SK-N-SH (cell line): ENCODE measurements around the gene SOD3. TPM values are rescaled to one million over a fixed set of nuclear protein-coding genes. Genes with fewer than 3 reads are reported as not detected.

Experiments used
- CTCF ChIA-PET: fragments of 300-600, 350-600 bp; formaldehyde crosslinking; extraction: SDS; loops from one replicate; lab custom pipeline; 2021; lab: Yijun Ruan, JAX
- POLR2A ChIA-PET: fragments of 350-600 bp; sonication (Branson Sonifier 250); formaldehyde crosslinking; extraction: SDS; loops from one replicate; lab custom pipeline; 2020; ENCODE audit warnings: antibody characterized with exemption, inconsistent platforms; lab: Yijun Ruan, JAX
- DNase-seq: peaks from one replicate; pipeline ENCODE4 v3.0.0; 2012
- H2AFZ ChIP-seq: fragments of 200-600 bp; sonication (generic); 2 replicates; pipeline ENCODE4 v1.8.1; 2016; ENCODE audit warnings: antibody characterized with exemption, mild to moderate bottlenecking, low read depth
- H3F3A ChIP-seq: fragments of 200-600 bp; sonication (generic); replicated peaks from 2 replicates; pipeline ENCODE3; 2016; ENCODE audit warnings: antibody characterized with exemption, mild to moderate bottlenecking; ENCODE audit not compliant: insufficient read depth
- H3K27ac ChIP-seq, 2 experiments: fragments of 200-500 bp in 1 of 2; fragments of 200-600 bp in 1 of 2; sonication (Bioruptor generic) in 1 of 2; sonication (generic), shearing (Covaris generic) in 1 of 2; 2 replicates each; pipeline versions ENCODE4 v1.5.1 to v1.6.1; 2014 to 2016; ENCODE audit warnings: low read depth in 2 of 2, inconsistent platforms in 1 of 2, low read length in 1 of 2, mild to moderate bottlenecking in 1 of 2, mixed read lengths in 1 of 2
- H3K27me3 ChIP-seq: fragments of 200-600 bp; sonication (generic), shearing (Covaris generic); 2 replicates; pipeline ENCODE4 v1.6.1; 2016; ENCODE audit warnings: mixed run types; ENCODE audit not compliant: insufficient read depth
- H3K36me3 ChIP-seq, 2 experiments: fragments of 200-500 bp in 1 of 2; fragments of 200-600 bp in 1 of 2; sonication (Bioruptor generic) in 1 of 2; sonication (generic) in 1 of 2; replicated peaks in 1 of 2; 2 replicates each; pipeline versions ENCODE3 to v1.5.1; 2014 to 2016; ENCODE audit warnings: low read length in 1 of 2, mild to moderate bottlenecking in 1 of 2; ENCODE audit not compliant: insufficient read depth in 2 of 2, control insufficient read depth in 1 of 2
- H3K4me1 ChIP-seq, 2 experiments: fragments of 200-500 bp in 1 of 2; fragments of 200-600 bp in 1 of 2; sonication (Bioruptor generic) in 1 of 2; sonication (generic), shearing (Covaris generic) in 1 of 2; 2 replicates each; pipeline versions ENCODE4 v1.5.1 to v1.6.1; 2014 to 2016; ENCODE audit warnings: low read depth in 1 of 2, low read length in 1 of 2, mixed run types in 1 of 2; ENCODE audit not compliant: insufficient read depth in 2 of 2, control insufficient read depth in 1 of 2
- H3K4me2 ChIP-seq: fragments of 200-600 bp; sonication (generic), shearing (Covaris generic); 2 replicates; pipeline ENCODE4 v1.6.1; 2017; ENCODE audit warnings: mixed run types
- H3K4me3 ChIP-seq, 2 experiments: fragments of 200-500 bp in 1 of 2; fragments of 200-600 bp in 1 of 2; sonication (Bioruptor generic) in 1 of 2; sonication (generic), shearing (Covaris generic) in 1 of 2; 2 replicates each; pipeline versions ENCODE4 v1.5.1 to v1.8.1; 2014 to 2016; ENCODE audit warnings: low read depth in 2 of 2, inconsistent platforms in 1 of 2, low read length in 1 of 2, mild to moderate bottlenecking in 1 of 2, mixed read lengths in 1 of 2, moderate library complexity in 1 of 2
- H3K79me2 ChIP-seq: fragments of 200-600 bp; sonication (generic); 2 replicates; pipeline ENCODE4 v1.8.1; 2017; ENCODE audit warnings: mild to moderate bottlenecking; ENCODE audit not compliant: insufficient read depth
- H3K9ac ChIP-seq: fragments of 200-600 bp; sonication (generic); 2 replicates; pipeline ENCODE4 v1.6.1; 2017; ENCODE audit warnings: mixed run types
- H3K9me2 ChIP-seq: fragments of 200-600 bp; sonication (generic); 2 replicates; pipeline ENCODE4 v1.6.1; 2017; ENCODE audit warnings: mixed run types
- H3K9me3 ChIP-seq: fragments of 200-600 bp; sonication (generic); 2 replicates; pipeline ENCODE4 v1.6.1; 2017; ENCODE audit warnings: mixed run types, mild to moderate bottlenecking, moderate library complexity
- H4K20me1 ChIP-seq: fragments of 200-600 bp; sonication (generic); 2 replicates; pipeline ENCODE4 v1.6.1; 2017; ENCODE audit warnings: mild to moderate bottlenecking, mixed run types; ENCODE audit not compliant: insufficient read depth
- ELF1 ChIP-seq: IDR thresholded peaks from 2 replicates; pipeline ENCODE4 v1.4.0; 2012
- EP300 ChIP-seq, 2 experiments: IDR thresholded peaks; 2 replicates each; pipeline versions ENCODE4 v1.4.0 to v1.6.1; 2012; ENCODE audit warnings: borderline replicate concordance in 1 of 2, low read depth in 1 of 2, low read length in 1 of 2
- GABPA ChIP-seq: IDR thresholded peaks from 2 replicates; pipeline ENCODE4 v1.4.0; 2012; ENCODE audit warnings: low read depth, mild to moderate bottlenecking
- MXI1 ChIP-seq: IDR thresholded peaks from 2 replicates; pipeline ENCODE4 v1.6.1; 2012; ENCODE audit warnings: mild to moderate bottlenecking, low read depth, low read length, improper control_type of control experiment
- NRF1 ChIP-seq: IDR thresholded peaks from 2 replicates; pipeline ENCODE4 v1.6.1; 2012; ENCODE audit warnings: low read depth, mild to moderate bottlenecking, low read length
- RAD21 ChIP-seq: IDR thresholded peaks from 2 replicates; pipeline ENCODE4 v1.6.1; 2012; ENCODE audit warnings: mild to moderate bottlenecking, low read length
- RXRA ChIP-seq: IDR thresholded peaks from 2 replicates; pipeline ENCODE4 v1.4.0; 2012; ENCODE audit warnings: low read depth, mild to moderate bottlenecking, borderline replicate concordance
- SMC3 ChIP-seq: IDR thresholded peaks from 2 replicates; pipeline ENCODE4 v1.6.1; 2012; ENCODE audit warnings: low read depth, low read length, improper control_type of control experiment
- TAF1 ChIP-seq: IDR thresholded peaks from 2 replicates; pipeline ENCODE4 v1.6.1; 2012; ENCODE audit warnings: low read depth, mild to moderate bottlenecking, low read length, moderate library complexity, borderline replicate concordance
- WGBS: methylation state at CpG from one replicate; pipeline ENCODE4 v1.1.6; 2017; ENCODE audit warnings: low lambda C conversion rate; 5-methylcytosine and 5-hydroxymethylcytosine counted together
- polyA plus RNA-seq, 3 experiments: library from polyadenylated mRNA; depleted of rRNA; stranded (reverse); fragments of >200 nt; gene quantifications; 2 replicates each; pipeline ENCODE4 v1.2.3, GENCODE V29; 2012
- TF ChIP-seq, protein P1 (sequence below): fragments of 150-350 bp; IDR thresholded peaks from 2 replicates; pipeline ENCODE4 v1.6.1; 2016; ENCODE audit warnings: mild to moderate bottlenecking, low read depth, low read length
- TF ChIP-seq, protein P2 (sequence below): fragments of 150-350 bp; IDR thresholded peaks from 2 replicates; pipeline ENCODE4 v1.6.1; 2017; ENCODE audit warnings: antibody characterized with exemption, low read length, low read depth, borderline replicate concordance
- TF ChIP-seq, protein P3 (sequence below): IDR thresholded peaks from 2 replicates; pipeline ENCODE4; 2012

The SOD3 gene
- polyA plus RNA-seq, 1 of the 3 experiments (the other 2 are of a cell fraction) = 21.6 TPM

DNA sequence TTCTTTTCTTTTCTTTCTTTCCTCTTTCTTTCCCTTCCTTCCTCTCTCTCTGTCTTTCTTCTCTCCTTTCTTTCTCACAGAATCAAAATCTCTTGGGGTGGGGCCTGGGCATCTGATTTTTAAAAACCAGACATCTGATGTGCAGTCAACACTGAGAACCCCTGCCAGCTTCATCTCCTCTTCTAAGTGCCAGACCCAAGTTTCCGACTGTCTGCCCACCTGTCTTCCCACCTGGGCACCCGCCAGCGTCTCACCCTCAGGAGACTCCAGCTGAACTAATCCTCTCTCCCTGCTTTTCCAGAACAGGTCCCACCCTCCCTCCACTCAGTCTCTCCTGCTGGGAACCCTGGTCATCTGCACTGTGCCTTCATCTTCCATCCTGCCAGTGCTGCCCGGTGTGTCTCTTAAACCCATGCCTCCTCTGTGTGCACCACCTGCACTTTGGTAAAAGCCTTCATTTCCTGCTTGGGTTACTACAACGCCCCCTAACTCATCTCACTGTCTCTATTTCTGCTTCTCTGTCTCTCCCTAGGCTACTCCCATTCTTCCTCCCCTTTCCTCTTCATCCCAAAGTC is 2.8 kb downstream of the SOD3 start:
- Histone ChIP-seq H3K4me1 (peaks cover 2 to 11% of the 10 kb centered on the region in 2 experiments; a peak in 2 of 4 replicates), H3K27me3 (no peaks in the 10 kb centered on the region), H2AFZ (no peak overlapping the region), H3K9me3 (no peaks in the 10 kb centered on the region), H4K20me1 (no peaks in the 10 kb centered on the region), H3K36me3 (no peaks in the 10 kb centered on the region), H3F3A (peaks cover 15% of the 10 kb centered on the region), H3K27ac (no peak overlapping the region), H3K4me3 (no peak overlapping the region), H3K9me2 (no peaks in the 10 kb centered on the region), H3K4me2 (no peak overlapping the region), H3K9ac (no peak overlapping the region), H3K79me2 (no peaks in the 10 kb centered on the region)
- CTCF ChIA-PET = no interaction called here
- TF ChIP-seq SMC3 = no peak
- no peak for TF ChIP-seq MXI1
- no peak for TF ChIP-seq RAD21
- TF ChIP-seq TAF1 = no peak
- TF ChIP-seq, protein P1, sequence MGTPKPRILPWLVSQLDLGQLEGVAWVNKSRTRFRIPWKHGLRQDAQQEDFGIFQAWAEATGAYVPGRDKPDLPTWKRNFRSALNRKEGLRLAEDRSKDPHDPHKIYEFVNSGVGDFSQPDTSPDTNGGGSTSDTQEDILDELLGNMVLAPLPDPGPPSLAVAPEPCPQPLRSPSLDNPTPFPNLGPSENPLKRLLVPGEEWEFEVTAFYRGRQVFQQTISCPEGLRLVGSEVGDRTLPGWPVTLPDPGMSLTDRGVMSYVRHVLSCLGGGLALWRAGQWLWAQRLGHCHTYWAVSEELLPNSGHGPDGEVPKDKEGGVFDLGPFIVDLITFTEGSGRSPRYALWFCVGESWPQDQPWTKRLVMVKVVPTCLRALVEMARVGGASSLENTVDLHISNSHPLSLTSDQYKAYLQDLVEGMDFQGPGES = no peak
- TF ChIP-seq NRF1 = no peak
- TF ChIP-seq, protein P2, sequence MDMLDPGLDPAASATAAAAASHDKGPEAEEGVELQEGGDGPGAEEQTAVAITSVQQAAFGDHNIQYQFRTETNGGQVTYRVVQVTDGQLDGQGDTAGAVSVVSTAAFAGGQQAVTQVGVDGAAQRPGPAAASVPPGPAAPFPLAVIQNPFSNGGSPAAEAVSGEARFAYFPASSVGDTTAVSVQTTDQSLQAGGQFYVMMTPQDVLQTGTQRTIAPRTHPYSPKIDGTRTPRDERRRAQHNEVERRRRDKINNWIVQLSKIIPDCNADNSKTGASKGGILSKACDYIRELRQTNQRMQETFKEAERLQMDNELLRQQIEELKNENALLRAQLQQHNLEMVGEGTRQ = no peak
- 62% methylated on average over 5 of the region's 5 CpGs for WGBS
- no peak for DNase-seq
- POLR2A ChIA-PET = no interaction called here

DNA sequence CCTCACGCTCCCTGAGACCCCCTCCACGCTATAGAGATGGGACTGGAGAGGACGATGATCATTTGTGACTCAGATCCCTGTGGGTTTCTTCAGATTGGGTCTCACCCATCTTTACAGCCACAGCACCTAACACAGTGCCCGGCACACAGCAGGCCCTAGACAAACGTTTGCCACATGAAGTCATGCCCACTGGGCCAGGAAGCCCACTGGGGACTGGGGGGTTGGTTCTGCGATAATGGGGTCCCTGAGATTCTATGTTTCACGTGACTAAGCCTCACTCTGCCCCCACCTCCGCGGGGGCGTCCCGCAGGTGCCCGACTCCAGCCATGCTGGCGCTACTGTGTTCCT is 3.8 kb downstream of the SOD3 start:
- ChIA-PET CTCF (no interaction called here), POLR2A (no interaction called here)
- no peak overlapping the region for H3K4me3 ChIP-seq
- no peak overlapping the region for H3K27ac ChIP-seq
- H3K4me1 ChIP-seq = peaks cover 2 to 11% of the 10 kb centered on the region in 2 experiments; a peak in 2 of 4 replicates
- DNase-seq = no peak
- WGBS = 63% methylated on average over 5 of the region's 13 CpGs
- no peaks in the 10 kb centered on the region for H3K79me2 ChIP-seq
- no peaks in the 10 kb centered on the region for H3K9me3 ChIP-seq
- TF ChIP-seq, protein P3, sequence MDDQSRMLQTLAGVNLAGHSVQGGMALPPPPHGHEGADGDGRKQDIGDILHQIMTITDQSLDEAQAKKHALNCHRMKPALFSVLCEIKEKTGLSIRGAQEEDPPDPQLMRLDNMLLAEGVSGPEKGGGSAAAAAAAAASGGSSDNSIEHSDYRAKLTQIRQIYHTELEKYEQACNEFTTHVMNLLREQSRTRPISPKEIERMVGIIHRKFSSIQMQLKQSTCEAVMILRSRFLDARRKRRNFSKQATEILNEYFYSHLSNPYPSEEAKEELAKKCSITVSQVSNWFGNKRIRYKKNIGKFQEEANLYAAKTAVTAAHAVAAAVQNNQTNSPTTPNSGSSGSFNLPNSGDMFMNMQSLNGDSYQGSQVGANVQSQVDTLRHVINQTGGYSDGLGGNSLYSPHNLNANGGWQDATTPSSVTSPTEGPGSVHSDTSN = no peak
- no peak for TF ChIP-seq GABPA
- TF ChIP-seq ELF1 = no peak
- TF ChIP-seq RXRA = no peak
- no peak for TF ChIP-seq EP300 (IDR thresholded peaks at IDR 0.05; ENCODE audit: borderline replicate concordance in 1 of 2, low read depth in 1 of 2, low read length in 1 of 2)
- H3F3A ChIP-seq = peaks cover 10% of the 10 kb centered on the region
- H3K4me2 ChIP-seq = no peak overlapping the region
- no peak overlapping the region for H2AFZ ChIP-seq
- H4K20me1 ChIP-seq = no peaks in the 10 kb centered on the region
- H3K9me2 ChIP-seq = no peaks in the 10 kb centered on the region
- no peaks in the 10 kb centered on the region for H3K36me3 ChIP-seq
- H3K9ac ChIP-seq = no peak overlapping the region
- H3K27me3 ChIP-seq = no peaks in the 10 kb centered on the region
